OCI-M1 (cell line): ENCODE measurements around the gene USP54.
A peak's percentile ranks its signal among the peaks of the same experiment; 100 is the strongest.
"Not testable (repeated sequence)": the region's sequence is repeated elsewhere in the genome, so short reads cannot be mapped to it uniquely, and the experiment has no call there.

ENCODE experiments used
- DNase-seq: peaks from one replicate; lab custom pipeline; 2025; lab: John Stamatoyannopoulos, UW

Gene USP54

GRCh38 chr10:73590881-73591799, at the start of gene USP54:
Gene USP54, minus strand, starts transcription at chr10:73591342. Its CDS starts 15,684 bp downstream, at chr10:73575658.
- DNase-seq = peak; percentile 92

GRCh38 chr10:73639286-73639685, 48.1 kb upstream of the USP54 start:
- DNase-seq = no peak

- DNase-seq = no peak
Observed at GRCh38 chr10:73635781-73636180, 44.6 kb upstream of the USP54 start.

- DNase-seq = no peak
Observed at GRCh38 chr10:73634421-73634820, 43.3 kb upstream of the USP54 start.

- no peak for DNase-seq
Observed at GRCh38 chr10:73629165-73629564, 38.0 kb upstream of the USP54 start.

- DNase-seq = no peak
Observed at GRCh38 chr10:73628405-73628804, 37.3 kb upstream of the USP54 start.

GRCh38 chr10:73627300-73627699, 36.2 kb upstream of the USP54 start:
- no peak for DNase-seq

GRCh38 chr10:73625884-73626752, 35.0 kb upstream of the USP54 start:
- peak; percentile 99 for DNase-seq

GRCh38 chr10:73625004-73625883, 34.1 kb upstream of the USP54 start:
- DNase-seq = peak; percentile 78

GRCh38 chr10:73623056-73623455, 31.9 kb upstream of the USP54 start:
- DNase-seq = no peak

- DNase-seq = not testable (repeated sequence)
Observed at GRCh38 chr10:73620974-73621373, 29.8 kb upstream of the USP54 start.

GRCh38 chr10:73617143-73617542, 26.0 kb upstream of the USP54 start:
- DNase-seq = not testable (repeated sequence)

GRCh38 chr10:73614720-73615119, 23.6 kb upstream of the USP54 start:
- no peak for DNase-seq

- DNase-seq = no peak
Observed at GRCh38 chr10:73609116-73609515, 18.0 kb upstream of the USP54 start.

GRCh38 chr10:73601486-73601921, 10.4 kb upstream of the USP54 start:
- no peak for DNase-seq

GRCh38 chr10:73597346-73597745, 6.2 kb upstream of the USP54 start:
- DNase-seq = no peak

GRCh38 chr10:73593812-73594211, 2.7 kb upstream of the USP54 start:
- no peak for DNase-seq

GRCh38 chr10:73593110-73593509, 2.0 kb upstream of the USP54 start:
- no peak for DNase-seq

- peak; percentile 89 for DNase-seq
Observed at GRCh38 chr10:73591935-73592699, 975 bp upstream of the USP54 start.

- DNase-seq = peak; percentile 59
Observed at GRCh38 chr10:73589563-73590126, 1.5 kb downstream of the USP54 start.

- DNase-seq = peak; percentile 30
Observed at GRCh38 chr10:73588656-73589055, 2.5 kb downstream of the USP54 start.
